A673 (cell line): ENCODE results near the gene SMIM35.

ENCODE experiments used
- CTCF ChIP-seq: fragments of 300-800, 200-600 bp; sonication (generic); conservative IDR thresholded peaks from 2 replicates; pipeline ENCODE4 v1.5.1; 2017; ENCODE audit warnings: low read depth, mild to moderate bottlenecking, antibody characterized with exemption, low read length, moderate library complexity, mixed read lengths
- EZH2 ChIP-seq: fragments of 200-600 bp; sonication (generic); IDR thresholded peaks from 2 replicates; pipeline ENCODE4 v1.6.1; 2017; ENCODE audit warnings: borderline replicate concordance, low read depth, mild to moderate bottlenecking, mixed read lengths, antibody characterized with exemption, low read length; ENCODE audit not compliant: poor library complexity, severe bottlenecking

GRCh38 chr11:118092907-118093571 is 6.3 kb upstream of the SMIM35 start:
- TF ChIP-seq CTCF = no peak
- TF ChIP-seq EZH2 = no peak
